LNCAP (cell line): ENCODE measurements around the gene SAMSN1.

ENCODE experiments used
- CTCF ChIP-seq: fragments of 450-650 bp; IDR thresholded peaks from 2 replicates; pipeline ENCODE4 v1.5.1; 2017; ENCODE audit warnings: mild to moderate bottlenecking

SAMSN1 gene

GRCh38 chr21:14487490-14488432 is 58.4 kb downstream of the SAMSN1 start:
- no peak for TF ChIP-seq CTCF

GRCh38 chr21:14486869-14487268 is 59.2 kb downstream of the SAMSN1 start:
- no peak for TF ChIP-seq CTCF

GRCh38 chr21:14484188-14485009 is 61.7 kb downstream of the SAMSN1 start:
- no peak for TF ChIP-seq CTCF

- TF ChIP-seq CTCF, result no peak
Measured at GRCh38 chr21:14483296-14483695, 62.8 kb downstream of the SAMSN1 start.

GRCh38 chr21:14482165-14482564 is 64.0 kb downstream of the SAMSN1 start:
- no peak for TF ChIP-seq CTCF

GRCh38 chr21:14480411-14481031 is 65.6 kb downstream of the SAMSN1 start:
- no peak for TF ChIP-seq CTCF

- no peak for TF ChIP-seq CTCF
Measured at GRCh38 chr21:14479241-14479786, 66.8 kb downstream of the SAMSN1 start.
